NCI-H1417 treated with DMSO at 0.1 percent for 48 hours (cell line): ENCODE measurements around the gene MEGF9.

ENCODE experiments used
- DNase-seq: peaks from one replicate; lab custom pipeline; 2025; lab: John Stamatoyannopoulos, UW

Gene MEGF9

GRCh38 chr9:120705174-120705573 is 9.1 kb downstream of the MEGF9 start:
- no peak for DNase-seq

GRCh38 chr9:120702075-120702474 is 12.2 kb downstream of the MEGF9 start:
- DNase-seq: no peak

- no peak for DNase-seq
These were observed 13.0 kb downstream of the MEGF9 start for GRCh38 chr9:120701248-120701647.

- DNase-seq: no peak
These were observed 15.5 kb downstream of the MEGF9 start for GRCh38 chr9:120698766-120699165.

- no peak for DNase-seq
These were observed 16.8 kb downstream of the MEGF9 start for GRCh38 chr9:120697448-120697847.

- DNase-seq: no peak
These were observed 17.6 kb downstream of the MEGF9 start for GRCh38 chr9:120696551-120697230.

- no peak for DNase-seq
These were observed 19.7 kb downstream of the MEGF9 start for GRCh38 chr9:120694559-120694958.

- no peak for DNase-seq
These were observed 20.6 kb downstream of the MEGF9 start for GRCh38 chr9:120693700-120694008.

GRCh38 chr9:120692901-120693699 is 21.2 kb downstream of the MEGF9 start:
- no peak for DNase-seq

- DNase-seq: no peak
These were observed 23.9 kb downstream of the MEGF9 start for GRCh38 chr9:120690372-120690771.

- peak; percentile 74 for DNase-seq
These were observed 24.4 kb downstream of the MEGF9 start for GRCh38 chr9:120689860-120690259.

GRCh38 chr9:120688758-120689157 is 25.5 kb downstream of the MEGF9 start:
- no peak for DNase-seq

- DNase-seq: no peak
These were observed 31.1 kb downstream of the MEGF9 start for GRCh38 chr9:120683150-120683549.

GRCh38 chr9:120681121-120681520 is 33.1 kb downstream of the MEGF9 start:
- DNase-seq: no peak

GRCh38 chr9:120680579-120680978 is 33.7 kb downstream of the MEGF9 start:
- no peak for DNase-seq

GRCh38 chr9:120680161-120680560 is 34.1 kb downstream of the MEGF9 start:
- DNase-seq: no peak

- no peak for DNase-seq
These were observed 36.3 kb downstream of the MEGF9 start for GRCh38 chr9:120677965-120678364.

GRCh38 chr9:120676767-120677402 is 37.4 kb downstream of the MEGF9 start:
- DNase-seq: no peak

- DNase-seq: peak; percentile 50
These were observed 45.9 kb downstream of the MEGF9 start for GRCh38 chr9:120668399-120668798.

- no peak for DNase-seq
These were observed 50.3 kb downstream of the MEGF9 start for GRCh38 chr9:120663950-120664349.

GRCh38 chr9:120663380-120663779 is 50.9 kb downstream of the MEGF9 start:
- DNase-seq: no peak

GRCh38 chr9:120662513-120662912 is 51.8 kb downstream of the MEGF9 start:
- no peak for DNase-seq

- DNase-seq: no peak
These were observed 54.6 kb downstream of the MEGF9 start for GRCh38 chr9:120659676-120660075.
